GM04504 (cell line): Measurements from ENCODE around the gene CLOCK.

Experiments used
- DNase-seq: peaks from one replicate; pipeline ENCODE4 v3.0.0-alpha.2; 2012; ENCODE audit warnings: low read depth

CLOCK gene

GRCh38 chr4:55469979-55470378, 76.7 kb downstream of the CLOCK start:
- DNase-seq: no peak

GRCh38 chr4:55468724-55469123, 78.0 kb downstream of the CLOCK start:
- no peak for DNase-seq

- DNase-seq: no peak
Measured at GRCh38 chr4:55466001-55466400, 80.7 kb downstream of the CLOCK start.

GRCh38 chr4:55458611-55459010, 88.1 kb downstream of the CLOCK start:
- no peak for DNase-seq

GRCh38 chr4:55458164-55458563, 88.5 kb downstream of the CLOCK start:
- DNase-seq: no peak

DNA sequence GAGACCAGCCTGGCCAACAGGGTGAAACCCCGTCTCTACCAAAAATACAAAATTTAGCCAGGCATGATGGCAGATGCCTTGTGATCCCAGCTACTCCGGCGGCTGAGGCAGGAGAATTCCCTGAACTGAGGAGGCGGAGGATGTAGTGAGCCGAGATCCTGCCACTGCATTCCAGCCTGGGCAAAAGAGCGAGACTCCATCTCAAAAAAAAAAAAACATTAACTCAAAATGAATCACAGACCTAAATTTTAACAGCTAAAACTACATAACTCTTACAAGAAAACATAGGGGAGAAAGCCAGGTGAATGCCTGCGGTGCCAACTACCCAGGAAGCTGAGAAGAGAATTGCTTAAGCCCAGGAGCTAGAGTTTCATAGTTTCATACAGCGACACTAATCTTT, 96.1 kb downstream of the CLOCK start:
- DNase-seq: no peak

- DNase-seq: no peak
Measured at GRCh38 chr4:55447831-55448230, 98.9 kb downstream of the CLOCK start.

GRCh38 chr4:55447108-55447708, 99.5 kb downstream of the CLOCK start:
- DNase-seq: no peak

DNA sequence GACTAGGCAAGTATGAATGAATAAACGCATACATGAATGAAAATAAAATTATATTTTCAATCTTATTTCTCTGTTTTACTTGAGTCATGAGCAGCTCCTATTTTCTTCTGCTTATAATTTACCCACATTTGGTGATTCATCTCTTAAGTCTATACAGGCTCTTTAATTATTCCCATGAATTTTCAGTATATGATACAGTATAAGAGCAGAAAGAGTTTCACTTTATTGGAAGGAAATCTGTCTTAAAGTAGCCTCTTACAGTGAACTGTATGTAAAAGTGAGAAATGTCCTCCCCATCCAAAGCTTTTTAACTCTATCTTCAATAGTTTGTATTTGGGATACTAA, 100.2 kb downstream of the CLOCK start:
- DNase-seq: no peak

DNA sequence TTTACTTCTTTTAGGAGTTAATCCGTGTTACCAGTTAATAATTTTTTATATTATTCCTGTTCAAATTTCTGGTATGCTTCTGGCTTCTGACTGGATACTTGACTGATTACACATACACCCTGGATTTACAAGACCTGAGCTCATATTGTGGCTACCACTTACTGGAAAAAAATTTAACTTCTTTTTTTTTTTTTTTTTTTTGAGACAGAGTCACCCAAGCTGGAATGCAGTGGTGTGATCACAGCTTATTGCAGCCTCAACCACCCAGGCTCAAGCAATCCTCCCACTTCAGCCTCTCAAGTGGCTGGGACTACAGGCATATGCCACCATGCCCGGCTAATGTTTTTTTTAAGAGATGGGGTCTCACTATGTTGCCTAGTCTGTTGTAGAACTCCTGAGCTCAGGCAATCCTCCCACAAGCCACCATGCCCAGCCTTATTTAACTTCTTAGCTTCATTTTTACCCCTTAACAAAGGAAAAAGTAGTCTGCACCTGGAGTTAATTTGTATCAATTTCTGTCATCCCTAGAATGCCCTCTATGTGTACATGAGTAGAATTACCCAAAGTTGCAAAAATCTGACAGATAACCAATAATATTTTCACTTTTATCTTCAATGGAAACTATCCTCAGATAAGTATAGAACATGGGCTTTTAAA, 100.7 kb downstream of the CLOCK start:
- DNase-seq: peak; percentile 59

GRCh38 chr4:55444827-55445226, 101.9 kb downstream of the CLOCK start:
- DNase-seq: no peak

DNA sequence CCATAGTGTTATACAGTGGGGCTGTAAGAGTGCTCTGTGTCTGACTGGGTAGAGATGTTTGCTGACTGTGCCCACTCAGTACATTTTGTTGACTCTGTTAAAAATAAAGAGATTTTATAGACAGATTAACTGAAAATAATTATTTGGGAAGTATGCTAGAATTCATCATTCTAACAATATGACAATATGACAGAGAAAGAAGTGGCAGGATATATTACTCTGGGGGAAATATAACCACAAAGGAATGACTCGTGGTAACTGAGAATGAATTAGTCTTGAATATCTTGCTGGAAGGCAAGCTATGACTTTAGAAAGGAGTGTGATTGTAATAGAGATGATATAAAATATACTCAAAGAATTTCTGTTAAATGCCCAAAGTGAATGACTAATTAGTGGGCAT, 104.2 kb downstream of the CLOCK start:
- DNase-seq: no peak

DNA sequence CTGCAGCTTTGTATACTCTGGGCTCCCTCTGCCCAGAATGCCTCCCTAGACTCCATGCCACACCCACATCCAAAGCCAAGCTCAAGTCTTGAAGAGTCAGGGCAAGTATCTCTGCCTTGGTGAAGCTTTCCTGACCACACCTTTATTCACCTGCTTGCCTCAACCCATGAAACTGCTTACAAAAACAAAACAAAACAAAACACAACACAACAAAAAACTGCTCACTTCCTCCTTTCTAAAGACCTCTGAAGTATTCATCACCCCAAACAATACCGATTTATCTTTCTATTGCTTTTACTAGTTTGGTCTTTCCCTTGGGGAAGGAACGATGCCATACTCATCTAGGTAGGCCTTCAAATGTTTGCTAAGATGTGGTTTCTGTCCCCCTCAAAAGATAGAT, 105.9 kb downstream of the CLOCK start:
- DNase-seq: no peak

DNA sequence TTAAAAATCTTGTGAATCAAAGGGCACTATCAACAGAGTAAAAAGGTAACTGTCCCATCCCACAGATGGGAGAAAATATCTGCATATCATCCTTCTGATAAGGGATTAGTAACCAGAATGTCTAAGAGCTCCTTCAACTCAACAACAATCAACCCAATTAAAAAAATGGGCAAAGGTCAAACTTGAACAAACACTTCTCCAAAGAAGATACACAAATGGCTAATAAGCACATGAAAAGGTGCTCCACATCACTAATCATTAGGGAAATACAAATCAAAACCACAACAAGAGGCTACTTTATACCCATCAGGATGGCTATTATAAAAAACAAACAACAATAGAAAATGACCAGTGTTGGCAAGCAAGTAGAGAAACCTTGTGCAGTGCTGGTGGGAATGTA, 107.7 kb downstream of the CLOCK start:
- DNase-seq: no peak

GRCh38 chr4:55438314-55438713, 108.4 kb downstream of the CLOCK start:
- no peak for DNase-seq

DNA sequence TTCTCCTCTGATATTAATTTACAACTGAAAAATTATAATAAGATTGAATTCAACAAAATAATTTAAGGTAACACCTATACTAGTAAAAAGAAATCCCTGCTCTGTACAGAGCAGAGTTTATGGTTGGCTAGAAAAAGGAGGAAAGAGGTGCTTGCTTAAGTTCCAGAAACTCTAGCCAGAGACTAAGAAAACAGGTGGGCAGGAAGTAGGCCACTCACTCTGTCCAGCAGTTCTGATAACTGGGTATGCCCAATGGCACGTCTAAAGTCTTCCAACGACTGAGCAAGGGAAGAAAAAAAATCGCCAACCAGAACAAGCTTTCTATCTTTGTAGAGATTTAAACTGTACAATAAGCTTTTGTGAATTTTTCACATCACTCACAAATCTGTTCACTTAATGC, 108.9 kb downstream of the CLOCK start:
- no peak for DNase-seq

DNA sequence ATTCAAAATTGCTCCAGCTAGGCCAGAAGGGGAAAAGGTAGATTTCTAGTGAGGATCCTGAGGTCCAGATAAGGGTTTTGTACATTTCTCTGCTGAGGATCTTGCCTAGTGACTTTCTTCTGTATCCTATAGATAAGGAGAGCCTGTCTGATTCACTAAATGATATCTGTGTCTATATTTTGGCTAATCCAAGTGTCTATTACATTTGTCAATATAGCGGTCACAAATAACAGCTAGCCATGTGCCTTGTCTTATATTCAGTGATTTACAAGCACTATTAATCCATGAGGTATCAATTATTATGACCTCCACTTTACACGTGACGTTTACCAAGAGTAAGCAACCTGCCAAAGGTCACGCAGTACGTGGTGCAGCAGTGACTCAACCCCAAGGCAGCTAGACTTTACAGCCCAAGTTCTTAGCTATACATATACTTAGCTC, 109.3 kb downstream of the CLOCK start:
- no peak for DNase-seq

DNA sequence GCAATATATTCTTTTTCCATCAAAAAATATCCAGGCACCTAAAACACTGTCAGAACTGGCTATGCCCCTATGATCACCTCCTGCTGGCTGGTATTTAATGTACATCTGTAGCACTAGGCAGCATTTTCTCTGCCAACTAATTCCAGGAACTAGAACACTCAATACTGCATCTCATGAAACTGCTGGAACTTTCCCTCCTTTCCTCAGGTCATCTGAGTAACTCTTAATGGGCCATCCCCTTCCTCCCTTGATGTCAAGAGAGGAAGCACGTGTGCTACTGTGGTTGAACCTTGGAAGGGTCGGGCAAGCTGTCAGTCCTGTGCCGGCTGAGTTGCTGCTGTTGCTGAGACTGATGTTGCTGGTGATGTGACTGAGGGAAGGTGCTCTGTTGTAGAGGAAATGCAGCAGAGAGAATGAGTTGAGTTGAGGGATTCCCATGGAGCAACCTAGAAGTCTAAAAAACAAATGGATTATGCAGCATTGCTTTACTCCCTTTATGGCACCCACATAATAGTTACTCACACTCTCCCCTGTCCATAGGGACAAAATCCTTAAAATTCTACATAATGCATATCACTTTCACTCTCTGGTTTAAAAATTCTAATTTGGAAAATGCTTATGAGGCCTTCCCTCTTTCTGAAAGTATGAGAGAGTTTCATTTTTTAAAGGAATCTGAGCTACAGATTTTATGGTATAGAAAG, 111.4 kb downstream of the CLOCK start:
- no peak for DNase-seq

- DNase-seq: no peak
Measured at GRCh38 chr4:55431710-55432336, 114.9 kb downstream of the CLOCK start.

DNA sequence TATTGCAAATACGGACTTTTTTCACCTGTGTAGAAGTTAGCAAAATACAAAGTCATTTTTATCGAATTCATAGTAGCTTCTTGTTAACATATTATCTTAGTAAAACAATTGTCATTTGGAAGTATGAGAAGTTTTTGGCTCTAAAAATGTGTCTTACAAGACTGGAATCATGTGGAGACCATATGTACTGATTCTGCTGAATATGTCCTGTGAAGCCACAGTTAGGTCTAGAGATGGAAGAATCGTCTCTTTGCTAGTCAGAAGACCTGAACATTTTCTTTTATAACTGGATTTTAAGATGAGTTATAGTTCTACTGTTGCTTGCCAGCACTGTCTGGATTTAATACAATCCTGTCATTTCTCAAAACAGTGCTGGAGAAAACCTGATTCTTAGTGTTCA, 121.9 kb downstream of the CLOCK start:
- no peak for DNase-seq

- no peak for DNase-seq
Measured at GRCh38 chr4:55416176-55416575, 130.5 kb downstream of the CLOCK start.

- DNase-seq: no peak
Measured at GRCh38 chr4:55411621-55412020, 135.1 kb downstream of the CLOCK start.

GRCh38 chr4:55410431-55410830, 136.3 kb downstream of the CLOCK start:
- no peak for DNase-seq
